Suppressor macrophage treated with lipopolysaccharide for 4 hours (primary cell): ENCODE results near the gene STX4.

Experiments
- DNase-seq: peaks from one replicate; pipeline ENCODE4 v3.0.0-alpha.2; 2020

The STX4 gene

DNA sequence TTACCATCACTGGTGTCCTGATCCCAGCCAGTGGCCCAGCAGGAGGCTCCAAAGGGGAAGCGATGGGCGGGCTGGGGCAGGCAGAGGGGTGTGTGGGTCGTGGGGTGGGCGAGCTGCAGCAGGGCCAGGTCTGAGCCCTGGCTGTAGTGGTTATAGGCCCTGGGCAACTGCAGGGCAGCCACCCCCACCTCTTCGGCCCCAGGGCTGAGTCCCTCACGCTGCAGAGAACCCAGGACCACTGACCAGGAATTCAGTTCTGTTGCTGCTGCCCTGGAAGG lies 53.2 kb downstream of the STX4 start:
- DNase-seq: no peak

GRCh38 chr16:31087481-31087880 lies 54.1 kb downstream of the STX4 start:
- DNase-seq: no peak

GRCh38 chr16:31087971-31088370 lies 54.6 kb downstream of the STX4 start:
- DNase-seq: no peak

DNA sequence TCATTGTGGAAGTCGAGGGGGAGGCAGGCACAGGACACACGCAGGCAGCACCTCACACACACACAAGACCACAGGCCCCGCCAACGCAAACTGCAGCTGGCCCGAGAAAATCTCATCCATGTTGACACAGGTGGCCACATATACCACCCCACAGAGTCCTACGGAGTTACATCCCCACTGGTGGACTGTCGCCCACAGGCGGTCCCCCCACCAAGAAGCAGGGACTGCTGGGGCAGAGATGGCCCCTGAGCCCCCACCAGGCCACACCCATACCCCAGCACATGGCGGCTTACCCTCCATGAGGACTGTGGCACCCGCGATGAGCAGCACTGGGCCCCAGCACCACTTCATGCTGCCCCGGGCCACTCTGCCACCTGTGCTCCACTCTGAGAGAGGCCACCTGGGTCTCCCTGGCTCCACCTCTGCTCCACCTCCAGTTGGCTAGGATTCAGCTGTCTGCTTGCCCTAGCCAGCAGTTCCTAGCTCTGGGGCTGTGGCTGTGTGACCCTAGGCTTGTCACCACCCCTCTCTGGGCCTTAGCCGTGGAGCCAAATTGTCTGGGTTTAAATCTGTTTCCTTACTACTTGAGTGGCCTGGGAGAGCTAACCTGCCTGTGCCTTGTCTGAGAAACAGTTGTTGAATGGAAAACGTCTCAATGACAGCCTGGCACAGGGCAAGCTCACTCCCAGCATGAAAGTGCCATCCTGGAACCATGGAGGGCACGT lies 55.3 kb downstream of the STX4 start, which contains the start of gene PRSS53:
Gene PRSS53, minus strand, starts transcription at position 485 of the 725 bp plus-strand sequence. Its CDS starts 134 bp downstream, at position 351.
- DNase-seq: no peak

GRCh38 chr16:31089199-31089598 lies 55.8 kb downstream of the STX4 start:
- DNase-seq: no peak
